Lung (tissue), 12 donors: ENCODE measurements around the gene GPR35. TPM values are rescaled to one million over a fixed set of nuclear protein-coding genes. Genes with fewer than 3 reads are reported as not detected.

Experiments used
- ATAC-seq: fragments of 200-7000 bp; cut with Tn5 transposase; one replicate; pipeline ENCODE4 v1.9.1; 2020; ENCODE audit warnings: moderate number of reproducible peaks; ENCODE audit not compliant: insufficient read depth, low FRiP score
- DNase-seq, 3 donors: peaks; one replicate each; pipeline ENCODE4 v3.0.0-alpha.2; 2013 to 2017
- H3K27ac ChIP-seq, 2 donors: one replicate each; pipeline ENCODE4 v1.5.1; 2013; ENCODE audit warnings: mild to moderate bottlenecking in 2 of 2, moderate library complexity in 2 of 2, control low read depth in 1 of 2, inconsistent platforms in 1 of 2, low read depth in 1 of 2, low read length in 1 of 2
- H3K27me3 ChIP-seq, 3 donors: one replicate each; pipeline ENCODE4 v1.5.1; 2013; ENCODE audit warnings: low read length in 2 of 3; ENCODE audit not compliant: control insufficient read depth in 3 of 3, insufficient read depth in 3 of 3
- H3K36me3 ChIP-seq, 4 donors: one replicate each; pipeline ENCODE4 v1.5.1; 2013; ENCODE audit warnings: low read length in 4 of 4, mild to moderate bottlenecking in 1 of 4, moderate library complexity in 1 of 4; ENCODE audit not compliant: control insufficient read depth in 4 of 4, insufficient read depth in 4 of 4
- H3K4me1 ChIP-seq, 5 donors: one replicate each; pipeline ENCODE4 v1.5.1; 2013; ENCODE audit warnings: low read length in 5 of 5, mild to moderate bottlenecking in 2 of 5, moderate library complexity in 1 of 5; ENCODE audit not compliant: control insufficient read depth in 5 of 5, insufficient read depth in 5 of 5
- H3K4me3 ChIP-seq: one replicate; pipeline ENCODE4 v1.5.1; 2013; ENCODE audit warnings: mild to moderate bottlenecking, control low read depth, moderate library complexity
- H3K9ac ChIP-seq, 2 donors: one replicate each; pipeline ENCODE4 v1.5.1; 2013; ENCODE audit warnings: low read length in 2 of 2, control low read depth in 1 of 2; ENCODE audit not compliant: insufficient read depth in 1 of 2
- H3K9me3 ChIP-seq, 4 donors: one replicate each; pipeline ENCODE4 v1.5.1; 2013; ENCODE audit warnings: low read length in 3 of 4, mild to moderate bottlenecking in 1 of 4, moderate library complexity in 1 of 4; ENCODE audit not compliant: control insufficient read depth in 4 of 4, insufficient read depth in 3 of 4
- WGBS, 2 donors: extraction: QIAGEN DNeasy Blood & Tissue Kit; methylation state at CpG; one replicate each; pipeline ENCODE4 v1.1.7; 2013; 5-methylcytosine and 5-hydroxymethylcytosine counted together
- polyA plus RNA-seq, 2 donors: library from polyadenylated mRNA; stranded (reverse); fragments of 200-250 nt; gene quantifications; one replicate each; pipeline ENCODE4 v1.2.1, GENCODE V29; 2013
- total RNA-seq, 2 donors: library from RNA; depleted of rRNA in 1 of 2; stranded (reverse); fragments of >200 nt in 1 of 2; gene quantifications; one replicate each; pipeline ENCODE4 v1.2.1, GENCODE V29; 2014 to 2021
- TF ChIP-seq, protein P1 (sequence below): IDR thresholded peaks from 2 replicates; pipeline ENCODE4 v1.5.1; 2012; ENCODE audit warnings: mild to moderate bottlenecking; ENCODE audit errors: control extremely low read depth, extremely low read depth
- donor health status: control.
- donor health status: control.
- donor health status: Bipolar disorder and iron deficiency.
- donor health status: healthy.
- donor health status: DM: yes; HTN: yes; CAD: no.

Gene GPR35
- total and polyA plus RNA-seq, 4 donors = 2.3 to 10.3 (median 4.1) TPM

- H3K27ac ChIP-seq = no peak overlapping the region
- ATAC-seq (no peak), DNase-seq (no peak)
- H3K9me3 ChIP-seq = no peaks in the 10 kb centered on the region
- H3K9ac ChIP-seq = no peak overlapping the region
- peaks cover 0 to 49% (median 0%) of the 10 kb centered on the region in 4 donors for H3K36me3 ChIP-seq
- WGBS, 2 donors = 94 to 95% methylated on average over 17 of the region's 17 CpGs
- no peaks in the 10 kb centered on the region for H3K27me3 ChIP-seq
- H3K4me1 ChIP-seq = peaks cover 0 to 16% (median 0%) of the 10 kb centered on the region in 5 donors
- TF ChIP-seq, protein P1, sequence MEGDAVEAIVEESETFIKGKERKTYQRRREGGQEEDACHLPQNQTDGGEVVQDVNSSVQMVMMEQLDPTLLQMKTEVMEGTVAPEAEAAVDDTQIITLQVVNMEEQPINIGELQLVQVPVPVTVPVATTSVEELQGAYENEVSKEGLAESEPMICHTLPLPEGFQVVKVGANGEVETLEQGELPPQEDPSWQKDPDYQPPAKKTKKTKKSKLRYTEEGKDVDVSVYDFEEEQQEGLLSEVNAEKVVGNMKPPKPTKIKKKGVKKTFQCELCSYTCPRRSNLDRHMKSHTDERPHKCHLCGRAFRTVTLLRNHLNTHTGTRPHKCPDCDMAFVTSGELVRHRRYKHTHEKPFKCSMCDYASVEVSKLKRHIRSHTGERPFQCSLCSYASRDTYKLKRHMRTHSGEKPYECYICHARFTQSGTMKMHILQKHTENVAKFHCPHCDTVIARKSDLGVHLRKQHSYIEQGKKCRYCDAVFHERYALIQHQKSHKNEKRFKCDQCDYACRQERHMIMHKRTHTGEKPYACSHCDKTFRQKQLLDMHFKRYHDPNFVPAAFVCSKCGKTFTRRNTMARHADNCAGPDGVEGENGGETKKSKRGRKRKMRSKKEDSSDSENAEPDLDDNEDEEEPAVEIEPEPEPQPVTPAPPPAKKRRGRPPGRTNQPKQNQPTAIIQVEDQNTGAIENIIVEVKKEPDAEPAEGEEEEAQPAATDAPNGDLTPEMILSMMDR = no peak
- no peak overlapping the region for H3K4me3 ChIP-seq
Observed at GRCh38 chr2:240598311-240598911, 26.9 kb upstream of the GPR35 start.

- peaks cover 0 to 43% (median 0%) of the 10 kb centered on the region in 4 donors for H3K36me3 ChIP-seq
- no peaks in the 10 kb centered on the region for H3K9me3 ChIP-seq
- no peak overlapping the region for H3K4me3 ChIP-seq
- no peaks in the 10 kb centered on the region for H3K27me3 ChIP-seq
- no peak for DNase-seq
- no peak overlapping the region for H3K9ac ChIP-seq
- TF ChIP-seq, protein P1 = no peak
- peaks cover 0 to 16% (median 0%) of the 10 kb centered on the region in 5 donors for H3K4me1 ChIP-seq
- H3K27ac ChIP-seq = no peak overlapping the region
- ATAC-seq = no peak
- WGBS, 2 donors = 94 to 97% methylated on average over 11 of the region's 11 CpGs
Observed at GRCh38 chr2:240599141-240599583, 26.1 kb upstream of the GPR35 start.

GRCh38 chr2:240600451-240600961, 24.8 kb upstream of the GPR35 start:
- Histone ChIP-seq H3K9me3 (no peaks in the 10 kb centered on the region), H3K4me3 (no peak overlapping the region), H3K36me3 (peaks cover 0 to 35% (median 0%) of the 10 kb centered on the region in 4 donors), H3K9ac (no peak overlapping the region), H3K4me1 (peaks cover 0 to 9% (median 5%) of the 10 kb centered on the region in 5 donors), H3K27ac (no peak overlapping the region), H3K27me3 (no peaks in the 10 kb centered on the region)
- 94% methylated on average over 16 of the region's 16 CpGs for WGBS, 2 donors
- DNase-seq = no peak
- no peak for ATAC-seq
- TF ChIP-seq, protein P1 = no peak
